ENCODE data around the gene PRICKLE1. TPM values are rescaled to one million over a fixed set of nuclear protein-coding genes. Genes with fewer than 3 reads are reported as not detected.

PRICKLE1 gene
- total and polyA plus RNA-seq, 2 of the 4 experiments (the other 2 are of a cell fraction), result 21.3 to 21.7 TPM

- no peak overlapping the region for H3K56ac ChIP-seq (ENCODE audit: extremely low read depth, insufficient read depth, low read length)
- H2AK9ac ChIP-seq (replicated peaks; ENCODE audit: low read depth, low read length, poor library complexity), result no peak overlapping the region
- no peak overlapping the region for H3K27ac ChIP-seq (ENCODE audit: insufficient read depth, low read length)
- DNase-seq (no peak), ATAC-seq (ENCODE audit: low read depth) (no peak)
- in situ Hi-C loops (cut with MboI; ENCODE audit: low sequenced_read_pairs) (no loop called here), intact Hi-C loops (cut with micrococcal nuclease) (no loop called here), dilution Hi-C loops (cut with HindIII; ENCODE audit: low sequenced_read_pairs, unreplicated experiment) (no loop called here)
- no peak overlapping the region for H3K4me2 ChIP-seq (ENCODE audit: low read depth, low read length)
- no peaks in the 10 kb centered on the region for H3K9me1 ChIP-seq (ENCODE audit: insufficient read depth, low read length)
- H3K79me1 ChIP-seq (ENCODE audit: low read depth in 1 of 2, low read length in 2 of 2), result no peaks in the 10 kb centered on the region
- ChIA-PET POLR2A (ENCODE audit: unreplicated experiment) (no interaction called here), CTCF (no interaction called here)
- H3K9me3 ChIP-seq (ENCODE audit: control insufficient read depth, insufficient read depth, low read length), result no peaks in the 10 kb centered on the region
- H3K4ac ChIP-seq (ENCODE audit: low read depth, low read length), result no peak overlapping the region
- no peaks in the 10 kb centered on the region for H4K20me1 ChIP-seq (ENCODE audit: insufficient read depth, low read length)
- no peak overlapping the region for H2BK20ac ChIP-seq (ENCODE audit: low read depth, low read length)
- H4K91ac ChIP-seq (ENCODE audit: insufficient read depth, low read depth, low read length), result no peak overlapping the region
- H3K4me3 ChIP-seq (ENCODE audit: insufficient read depth, low read depth, low read length), result no peak overlapping the region
- no TSS peak for BruUV-seq (replicated peaks)
- no peak overlapping the region for H3K23ac ChIP-seq (ENCODE audit: low read depth, low read length)
- TF ChIP-seq ELK1 (IDR thresholded peaks at IDR 0.05; ENCODE audit: borderline replicate concordance, low read depth, low read length) (no peak), FOS (IDR thresholded peaks at IDR 0.05; ENCODE audit: low read depth, low read length) (no peak), BHLHE40 (IDR thresholded peaks at IDR 0.05; ENCODE audit: low read depth, low read length) (no peak), USF2 (IDR thresholded peaks at IDR 0.05; ENCODE audit: low read depth, low read length) (no peak), RAD21 (IDR thresholded peaks at IDR 0.05; ENCODE audit: low read length) (no peak), CEBPB (IDR thresholded peaks at IDR 0.05; ENCODE audit: low read depth, low read length) (no peak), NFE2L2 (IDR thresholded peaks at IDR 0.05; ENCODE audit: low read depth, low read length) (no peak)
- H3K9ac ChIP-seq (ENCODE audit: low read depth, low read length), result no peak overlapping the region
- no peak overlapping the region for H2AK5ac ChIP-seq (ENCODE audit: low read depth, low read length)
- no peak overlapping the region for H2BK120ac ChIP-seq (ENCODE audit: low read depth, low read length)
- no peak overlapping the region for H4K5ac ChIP-seq (ENCODE audit: low read depth, low read length)
- 40% methylated on average over 1 of the region's 4 CpGs; no CpG with 5 or more reads in 1 of the 2 experiments for WGBS, 2 experiments (ENCODE audit: extremely low coverage in 2 of 2, insufficient read length in 1 of 2)
- no peaks in the 10 kb centered on the region for H3K27me3 ChIP-seq (ENCODE audit: control insufficient read depth, insufficient read depth, low read length)
- H3K36me3 ChIP-seq (ENCODE audit: control insufficient read depth, insufficient read depth, low read length), result no peaks in the 10 kb centered on the region
- no peak overlapping the region for H2AFZ ChIP-seq (replicated peaks; ENCODE audit: low read length, poor library complexity)
- H2BK15ac ChIP-seq (ENCODE audit: low read depth, low read length), result no peak overlapping the region
- H4K8ac ChIP-seq (ENCODE audit: low read depth in 2 of 2, low read length in 2 of 2), result no peak overlapping the region
- H3K4me1 ChIP-seq (ENCODE audit: control insufficient read depth, insufficient read depth, low read length), result no peaks in the 10 kb centered on the region
- H2BK5ac ChIP-seq (ENCODE audit: low read depth, low read length, poor library complexity, severe bottlenecking), result no peak overlapping the region
- H3K14ac ChIP-seq (replicated peaks; ENCODE audit: low read depth, low read length), result no peak overlapping the region
- no peak overlapping the region for H3K18ac ChIP-seq (ENCODE audit: low read depth, low read length)
These were observed 44.0 kb upstream of the PRICKLE1 start for GRCh38 chr12:42633594-42633993.
